ENCODE results near the gene CTTNBP2. TPM values are rescaled to one million over a fixed set of nuclear protein-coding genes. Genes with fewer than 3 reads are reported as not detected.

Gene CTTNBP2
- total RNA-seq, 2 donors from 2014 or later, result 5.2 to 6.5 TPM

GRCh38 chr7:117857718-117858117, 15.5 kb downstream of the CTTNBP2 start:
- WGBS, 2 experiments (ENCODE audit: insufficient coverage in 1 of 2, insufficient read length in 1 of 2), result 95% methylated on average over 5 of the region's 6 CpGs; no CpG with 5 or more reads in 1 of the 2 experiments
- Mint-ChIP-seq H3K4me1 (peaks cover 10% of the 10 kb centered on the region), H3K9me3 (no peaks in the 10 kb centered on the region), H3K4me3 (no peak overlapping the region), H3K27me3 (ENCODE audit: insufficient read depth) (no peaks in the 10 kb centered on the region), H3K27ac (no peak overlapping the region), H3K36me3 (ENCODE audit: low read depth) (peaks cover 3% of the 10 kb centered on the region)
- no peak overlapping the region for H3K9ac ChIP-seq (ENCODE audit: extremely low read depth, low read length, poor library complexity, severe bottlenecking)
- no peaks in the 10 kb centered on the region for H3K4me1 ChIP-seq (ENCODE audit: control insufficient read depth, insufficient read depth, low read length)
- DNase-seq, result no peak
- H3K36me3 ChIP-seq (ENCODE audit: control insufficient read depth, insufficient read depth, low read length), result no peaks in the 10 kb centered on the region
- TF ChIP-seq CTCF (conservative IDR thresholded peaks at IDR 0.05), result no peak
- H3K4me3 ChIP-seq (ENCODE audit: low read length), result no peak overlapping the region
- H3K27me3 ChIP-seq (ENCODE audit: control insufficient read depth, insufficient read depth, low read length, poor library complexity, severe bottlenecking), result no peaks in the 10 kb centered on the region
- no peak overlapping the region for H3K27ac ChIP-seq (ENCODE audit: low read depth, low read length)
- no peaks in the 10 kb centered on the region for H3K9me3 ChIP-seq (ENCODE audit: control insufficient read depth, low read length)

GRCh38 chr7:117856196-117856595, 17.0 kb downstream of the CTTNBP2 start:
- Mint-ChIP-seq H3K27ac (no peak overlapping the region), H3K4me1 (no peaks in the 10 kb centered on the region), H3K4me3 (no peak overlapping the region), H3K9me3 (no peaks in the 10 kb centered on the region), H3K27me3 (ENCODE audit: insufficient read depth) (no peaks in the 10 kb centered on the region), H3K36me3 (ENCODE audit: low read depth) (peaks cover 3% of the 10 kb centered on the region)
- no peak for DNase-seq
- H3K9ac ChIP-seq (ENCODE audit: extremely low read depth, low read length, poor library complexity, severe bottlenecking), result no peak overlapping the region
- H3K4me3 ChIP-seq (ENCODE audit: low read length), result no peak overlapping the region
- H3K27me3 ChIP-seq (ENCODE audit: control insufficient read depth, insufficient read depth, low read length, poor library complexity, severe bottlenecking), result no peaks in the 10 kb centered on the region
- no peaks in the 10 kb centered on the region for H3K4me1 ChIP-seq (ENCODE audit: control insufficient read depth, insufficient read depth, low read length)
- TF ChIP-seq CTCF (conservative IDR thresholded peaks at IDR 0.05), result no peak
- H3K9me3 ChIP-seq (ENCODE audit: control insufficient read depth, low read length), result no peaks in the 10 kb centered on the region
- H3K36me3 ChIP-seq (ENCODE audit: control insufficient read depth, insufficient read depth, low read length), result no peaks in the 10 kb centered on the region
- H3K27ac ChIP-seq (ENCODE audit: low read depth, low read length), result no peak overlapping the region

- no peaks in the 10 kb centered on the region for H3K27me3 Mint-ChIP-seq (ENCODE audit: insufficient read depth)
- H3K36me3 Mint-ChIP-seq (ENCODE audit: low read depth), result no peaks in the 10 kb centered on the region
- Histone ChIP-seq H3K9ac (ENCODE audit: extremely low read depth, low read length, poor library complexity, severe bottlenecking) (no peak overlapping the region), H3K36me3 (ENCODE audit: control insufficient read depth, insufficient read depth, low read length) (no peaks in the 10 kb centered on the region), H3K27me3 (ENCODE audit: control insufficient read depth, insufficient read depth, low read length, poor library complexity, severe bottlenecking) (no peaks in the 10 kb centered on the region), H3K4me3 (ENCODE audit: low read length) (no peak overlapping the region), H3K9me3 (ENCODE audit: control insufficient read depth, low read length) (no peaks in the 10 kb centered on the region), H3K27ac (ENCODE audit: low read depth, low read length) (no peak overlapping the region), H3K4me1 (ENCODE audit: control insufficient read depth, insufficient read depth, low read length) (no peaks in the 10 kb centered on the region)
- H3K9me3 Mint-ChIP-seq, result no peaks in the 10 kb centered on the region
- no peak overlapping the region for H3K27ac Mint-ChIP-seq
- WGBS, 2 experiments (ENCODE audit: insufficient coverage in 1 of 2, insufficient read length in 1 of 2), result 88% methylated on average over 1 of the region's 1 CpG; no CpG with 5 or more reads in 1 of the 2 experiments
- H3K4me3 Mint-ChIP-seq, result no peak overlapping the region
- H3K4me1 Mint-ChIP-seq, result no peaks in the 10 kb centered on the region
- TF ChIP-seq CTCF (conservative IDR thresholded peaks at IDR 0.05), result no peak
- no peak for DNase-seq
Measured at GRCh38 chr7:117854186-117854585, 19.1 kb downstream of the CTTNBP2 start.
